PC-3 (cell line): ENCODE results near the gene PXK. TPM values are rescaled to one million over a fixed set of nuclear protein-coding genes. Genes with fewer than 3 reads are reported as not detected.

Experiments
- ATAC-seq: fragments of 200-7000 bp; cut with Tn5 transposase; 2 replicates; pipeline ENCODE4 v1.9.1; 2020; ENCODE audit warnings: mild to moderate bottlenecking, moderate library complexity
- BruUV-seq: library from RNA; stranded (reverse); fragments of 400-500 nt; replicated peaks from 2 replicates; lab custom pipeline; 2021; lab: Mats Ljungman, UMichigan
- CTCF ChIA-PET: fragments of 300-600 bp; sonication (Branson Sonifier 250); formaldehyde crosslinking; loops from one replicate; lab custom pipeline; 2022; ENCODE audit warnings: antibody characterized with exemption; lab: Charles Lee
- POLR2A ChIA-PET: fragments of 300-600 bp; sonication (Branson Sonifier 250); formaldehyde crosslinking; loops from one replicate; lab custom pipeline; 2022; ENCODE audit warnings: antibody characterized with exemption; ENCODE audit not compliant: unreplicated experiment; lab: Charles Lee
- DNase-seq: peaks from one replicate; pipeline ENCODE4 v3.0.0-alpha.2; 2015
- H2AFZ ChIP-seq: fragments of 300-600 bp; sonication (generic); 2 replicates; pipeline ENCODE4 v1.6.0; 2016; ENCODE audit warnings: antibody characterized with exemption, low read length
- H3F3A ChIP-seq: fragments of 300-600 bp; sonication (generic); one replicate; pipeline ENCODE4 v1.6.0; 2017; ENCODE audit warnings: antibody characterized with exemption, low read length, control low read depth, mild to moderate bottlenecking; ENCODE audit not compliant: unreplicated experiment
- H3K27ac ChIP-seq: fragments of 300-600 bp; sonication (generic); 2 replicates; pipeline ENCODE4 v1.5.1; 2016; ENCODE audit warnings: mild to moderate bottlenecking, low read length
- H3K27me3 ChIP-seq: fragments of 300-600 bp; sonication (generic); 2 replicates; pipeline ENCODE4 v1.6.1; 2016; ENCODE audit warnings: low read length, mixed read lengths
- H3K36me3 ChIP-seq: fragments of 300-600 bp; sonication (generic); 2 replicates; pipeline ENCODE4 v1.6.1; 2016; ENCODE audit warnings: low read depth, mixed run types, low read length, mixed read lengths
- H3K4me1 ChIP-seq: fragments of 300-600 bp; sonication (generic); 2 replicates; pipeline ENCODE4 v1.5.1; 2016; ENCODE audit warnings: low read length; ENCODE audit not compliant: insufficient read depth
- H3K4me2 ChIP-seq: fragments of 300-600 bp; sonication (generic); 2 replicates; pipeline ENCODE4 v1.6.0; 2016; ENCODE audit warnings: low read length
- H3K4me3 ChIP-seq: fragments of 300-600 bp; sonication (generic); 2 replicates; pipeline ENCODE4 v1.5.1; 2016; ENCODE audit warnings: mild to moderate bottlenecking, low read length, mixed read lengths
- H3K79me2 ChIP-seq: fragments of 300-600 bp; sonication (generic); 2 replicates; pipeline ENCODE4 v1.6.1; 2017; ENCODE audit warnings: low read length, mixed read lengths
- H3K9ac ChIP-seq: fragments of 300-600 bp; sonication (generic); 2 replicates; pipeline ENCODE4 v1.6.0; 2016; ENCODE audit warnings: mild to moderate bottlenecking, low read length
- H3K9me2 ChIP-seq: fragments of 300-600 bp; sonication (generic); replicated peaks from 2 replicates; pipeline ENCODE4 v1.6.1; 2016; ENCODE audit warnings: mixed run types, low read length, mixed read lengths
- H3K9me3 ChIP-seq: fragments of 300-600 bp; sonication (generic); 2 replicates; pipeline ENCODE4 v1.6.1; 2016; ENCODE audit warnings: low read length, mixed read lengths
- H4K20me1 ChIP-seq: fragments of 300-600 bp; sonication (generic); 2 replicates; pipeline ENCODE4 v1.6.1; 2016; ENCODE audit warnings: low read length, mixed read lengths
- CTCF ChIP-seq: fragments of 300-600 bp; sonication (generic); conservative IDR thresholded peaks from 2 replicates; pipeline ENCODE4 v1.5.1; 2017; ENCODE audit warnings: antibody characterized with exemption, low read depth, mild to moderate bottlenecking, low read length
- EZH2 ChIP-seq: fragments of 300-600 bp; sonication (generic); IDR thresholded peaks from one replicate; pipeline ENCODE4 v1.6.1; 2017; ENCODE audit warnings: antibody characterized with exemption, mild to moderate bottlenecking, low read length; ENCODE audit not compliant: unreplicated experiment
- EZH2phosphoT487 ChIP-seq: fragments of 300-600 bp; sonication (generic); IDR thresholded peaks from 2 replicates; pipeline ENCODE4 v1.6.1; 2018; ENCODE audit warnings: mild to moderate bottlenecking, antibody characterized with exemption, low read length, borderline replicate concordance
- intact Hi-C: fragments of 100-400 bp; cut with micrococcal nuclease; formaldehyde crosslinking; loops from 2 replicates; pipeline ENCODE4 v1.9.0; 2023
- total RNA-seq: library from RNA; depleted of rRNA; stranded (reverse); fragments of >200 nt; gene quantifications from 2 replicates; pipeline ENCODE4 v1.2.3, GENCODE V29; 2014

PXK gene
- total RNA-seq, 1 experiment from 2014 or later: 14.5 TPM

- H3K4me2 ChIP-seq: no peak overlapping the region
- no peak overlapping the region for H3K4me3 ChIP-seq
- H3K27ac ChIP-seq: no peak overlapping the region
- ATAC-seq: no peak
- no peaks in the 10 kb centered on the region for H3F3A ChIP-seq
- H3K27me3 ChIP-seq: no peaks in the 10 kb centered on the region
- BruUV-seq: no TSS peak
- peaks cover 9% of the 10 kb centered on the region for H3K4me1 ChIP-seq
- no peaks in the 10 kb centered on the region for H4K20me1 ChIP-seq
- no peaks in the 10 kb centered on the region for H3K79me2 ChIP-seq
- no peaks in the 10 kb centered on the region for H3K9me3 ChIP-seq
- H3K9me2 ChIP-seq: no peaks in the 10 kb centered on the region
- H3K9ac ChIP-seq: no peak overlapping the region
- H3K36me3 ChIP-seq: no peaks in the 10 kb centered on the region
- no peak overlapping the region for H2AFZ ChIP-seq
- POLR2A ChIA-PET: no interaction called here
- intact Hi-C loops: no loop called here
- TF ChIP-seq EZH2 (no peak), CTCF (no peak), EZH2phosphoT487 (no peak)
- no peak for DNase-seq
- CTCF ChIA-PET: no interaction called here
Measured at GRCh38 chr3:58353722-58354553, 21.2 kb downstream of the PXK start.

GRCh38 chr3:58355179-58355578 lies 22.5 kb downstream of the PXK start:
- TF ChIP-seq EZH2phosphoT487: no peak
- no peak for TF ChIP-seq EZH2
- no peak for TF ChIP-seq CTCF
- no peak overlapping the region for H2AFZ ChIP-seq
- no peaks in the 10 kb centered on the region for H3K9me3 ChIP-seq
- H3K36me3 ChIP-seq: no peaks in the 10 kb centered on the region
- no peak overlapping the region for H3K4me3 ChIP-seq
- no peaks in the 10 kb centered on the region for H3F3A ChIP-seq
- DNase-seq (no peak), ATAC-seq (no peak)
- H3K27me3 ChIP-seq: no peaks in the 10 kb centered on the region
- H3K79me2 ChIP-seq: no peaks in the 10 kb centered on the region
- ChIA-PET POLR2A (no interaction called here), CTCF (interaction anchor here (0.5 kb wide), 2 partner anchors 21 to 22 kb away, joined by 3 to 6 read pairs; partner anchors contain the start of gene PXK)
- no peak overlapping the region for H3K4me2 ChIP-seq
- no peak overlapping the region for H3K27ac ChIP-seq
- no peaks in the 10 kb centered on the region for H3K9me2 ChIP-seq
- H3K9ac ChIP-seq: no peak overlapping the region
- intact Hi-C loops: no loop called here
- H4K20me1 ChIP-seq: no peaks in the 10 kb centered on the region
- peaks cover 7% of the 10 kb centered on the region for H3K4me1 ChIP-seq
- no TSS peak for BruUV-seq

- no peaks in the 10 kb centered on the region for H3K9me3 ChIP-seq
- intact Hi-C loops: no loop called here
- no peaks in the 10 kb centered on the region for H3K4me1 ChIP-seq
- H3K36me3 ChIP-seq: no peaks in the 10 kb centered on the region
- H2AFZ ChIP-seq: no peak overlapping the region
- no peaks in the 10 kb centered on the region for H3K79me2 ChIP-seq
- no TSS peak for BruUV-seq
- POLR2A ChIA-PET: no interaction called here
- no peak for TF ChIP-seq EZH2
- TF ChIP-seq CTCF: no peak
- TF ChIP-seq EZH2phosphoT487: no peak
- H3K4me3 ChIP-seq: no peak overlapping the region
- H3K27me3 ChIP-seq: no peaks in the 10 kb centered on the region
- H3F3A ChIP-seq: no peaks in the 10 kb centered on the region
- H3K27ac ChIP-seq: no peak overlapping the region
- 0 out of 2 replicates have a peak, but pooled peaks have one; percentile 24 for ATAC-seq
- no peak for DNase-seq
- H3K9ac ChIP-seq: no peak overlapping the region
- no peaks in the 10 kb centered on the region for H3K9me2 ChIP-seq
- CTCF ChIA-PET: no interaction called here
- no peak overlapping the region for H3K4me2 ChIP-seq
- H4K20me1 ChIP-seq: no peaks in the 10 kb centered on the region
Measured at GRCh38 chr3:58356054-58356453, 23.4 kb downstream of the PXK start.
